ENCODE measurements around the gene PTPN5.
A peak's percentile ranks its signal among the peaks of the same experiment; 100 is the strongest.

PTPN5 gene

DNA sequence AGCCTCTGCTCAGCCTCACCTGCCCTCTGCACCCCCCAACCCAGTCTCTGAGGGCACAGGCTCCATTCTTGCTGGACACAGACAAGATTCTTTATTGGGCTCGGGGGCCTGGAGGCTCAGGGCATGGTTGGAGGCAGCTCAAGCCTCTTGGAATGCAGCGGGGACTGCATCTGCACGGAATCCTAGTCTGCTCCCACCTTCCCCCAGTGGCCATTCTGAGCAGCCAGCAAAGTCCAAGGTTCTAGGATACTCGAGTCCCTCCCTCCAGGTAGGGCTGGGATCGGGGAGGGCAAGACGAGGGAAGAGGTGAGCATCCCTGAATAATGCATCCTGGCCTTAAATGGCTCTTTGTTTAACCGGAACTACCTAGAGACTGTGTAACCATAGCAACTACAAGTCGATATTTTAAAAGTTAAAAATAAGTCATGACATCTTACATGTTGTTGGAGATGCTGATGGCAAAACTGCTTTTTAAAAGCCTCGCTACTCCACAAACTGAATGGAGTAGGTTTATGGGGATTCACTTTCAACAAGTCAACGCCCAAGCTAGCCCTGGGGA, 54.9 kb downstream of the PTPN5 start:
- DNase-seq: no peak

- DNase-seq: no peak
These were observed 58.4 kb downstream of the PTPN5 start for GRCh38 chr11:18733202-18733601.

DNA sequence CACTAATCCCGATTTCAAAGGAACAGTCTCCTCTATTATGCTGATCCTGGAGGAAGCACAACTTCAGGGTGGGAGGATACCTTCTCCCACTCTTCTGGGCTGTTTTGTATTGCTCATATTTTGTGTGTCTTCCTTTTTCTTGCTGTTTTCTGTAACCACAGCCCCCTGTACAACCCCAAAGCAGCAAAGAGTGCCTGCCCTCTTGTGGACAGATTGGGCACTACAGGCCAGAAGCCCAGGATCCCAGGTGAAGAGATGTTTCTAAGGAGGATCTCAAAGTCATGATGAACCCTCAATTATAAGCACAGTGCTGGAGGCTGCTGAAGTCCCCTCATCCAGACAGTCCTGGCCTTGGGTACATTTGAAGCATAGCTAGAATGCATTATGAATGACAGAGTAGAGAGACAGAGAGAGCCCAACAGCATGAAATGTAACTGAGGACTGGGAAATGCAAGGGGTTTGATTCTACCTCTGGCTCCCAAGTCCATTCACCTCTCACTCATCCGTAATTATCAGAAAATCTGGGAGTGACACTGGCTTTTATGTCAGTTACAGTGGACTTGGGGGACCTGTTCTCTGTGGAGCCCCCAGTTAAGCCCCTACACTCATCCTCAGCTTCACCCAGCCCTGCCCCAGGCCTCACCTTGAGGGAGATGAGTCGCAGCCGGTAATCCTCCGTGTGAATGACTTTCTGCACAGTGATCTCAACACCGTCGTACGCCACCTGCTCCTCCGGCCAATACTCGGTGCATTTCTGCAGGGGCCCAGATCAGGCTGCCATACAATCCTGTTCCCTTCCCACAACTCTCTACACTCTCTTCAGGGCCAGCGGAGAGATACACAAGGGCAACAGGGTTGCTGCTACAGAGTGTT, 59.4 kb downstream of the PTPN5 start:
- peak; percentile 69 for DNase-seq

- DNase-seq: no peak
These were observed 60.2 kb downstream of the PTPN5 start for GRCh38 chr11:18731441-18731840.

DNA sequence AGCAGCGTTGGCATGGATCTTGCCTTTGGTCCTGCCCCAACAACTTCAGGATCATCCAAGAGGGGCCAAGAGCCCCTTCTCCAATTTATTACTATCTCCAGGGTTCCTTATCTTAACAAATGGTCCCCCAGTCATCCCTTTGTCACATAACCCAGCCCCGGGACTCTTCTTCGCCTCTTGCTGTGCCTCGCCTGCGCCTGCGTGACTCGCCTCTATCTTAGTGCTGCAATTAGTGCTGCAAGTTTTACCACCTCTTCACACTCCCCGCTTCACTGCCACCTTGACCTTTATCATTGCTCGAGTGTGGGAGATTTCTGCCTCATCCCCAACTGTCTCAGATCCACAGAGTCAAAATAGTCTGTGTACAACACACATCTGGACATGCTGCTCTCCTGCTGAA, 61.6 kb downstream of the PTPN5 start:
- DNase-seq: no peak

- DNase-seq: no peak
These were observed 62.2 kb downstream of the PTPN5 start for GRCh38 chr11:18729426-18729825.

- no peak for DNase-seq
These were observed 62.9 kb downstream of the PTPN5 start for GRCh38 chr11:18728658-18729057.

GRCh38 chr11:18727479-18728236, 63.9 kb downstream of the PTPN5 start:
- peak; percentile 62 for DNase-seq

- DNase-seq: no peak
These were observed 65.6 kb downstream of the PTPN5 start, which contains the start of gene IGSF22 for GRCh38 chr11:18726040-18726439. IGSF22 (minus strand) TSS chr11:18726188; CDS start chr11:18724236, 1,952 bp downstream.

- no peak for DNase-seq
These were observed 67.6 kb downstream of the PTPN5 start for GRCh38 chr11:18723991-18724390.

- no peak for DNase-seq
These were observed 69.3 kb downstream of the PTPN5 start for GRCh38 chr11:18722293-18722637.

DNA sequence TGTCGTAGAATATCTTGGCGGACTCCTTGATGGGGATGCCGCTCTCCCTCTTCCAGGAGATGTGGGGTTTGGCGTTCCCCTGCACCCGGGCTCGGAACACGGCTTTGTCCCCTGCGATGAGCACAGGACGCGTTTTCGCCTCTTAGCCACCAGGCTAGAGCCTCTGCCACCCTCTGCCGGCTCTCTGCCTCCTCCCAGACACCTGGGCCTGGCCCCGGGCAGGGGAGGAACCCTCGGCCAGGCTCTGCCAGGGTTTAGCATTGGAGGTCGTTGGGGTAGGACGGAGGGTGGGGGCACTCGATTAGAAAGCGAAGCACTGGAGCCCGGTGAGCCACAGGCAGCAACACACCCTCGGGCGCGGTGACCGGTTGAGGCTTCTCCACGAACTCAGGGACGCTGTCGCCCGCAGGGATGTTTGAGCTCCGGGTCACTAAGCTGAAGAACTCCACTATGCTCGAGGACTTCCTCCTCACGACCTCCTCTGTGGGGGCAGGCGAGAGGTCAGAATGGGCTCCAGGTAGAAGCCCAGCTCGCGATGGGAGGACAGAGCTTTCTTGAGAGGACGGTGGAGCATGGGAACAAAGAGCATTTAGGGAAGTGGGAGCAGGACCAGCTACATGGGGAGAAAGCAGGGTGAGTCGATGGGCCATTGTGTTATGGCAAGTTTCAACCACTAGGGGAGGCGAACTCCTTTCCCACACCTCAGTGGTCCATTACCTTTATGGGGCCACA, 69.9 kb downstream of the PTPN5 start:
- DNase-seq: peak; percentile 65

DNA sequence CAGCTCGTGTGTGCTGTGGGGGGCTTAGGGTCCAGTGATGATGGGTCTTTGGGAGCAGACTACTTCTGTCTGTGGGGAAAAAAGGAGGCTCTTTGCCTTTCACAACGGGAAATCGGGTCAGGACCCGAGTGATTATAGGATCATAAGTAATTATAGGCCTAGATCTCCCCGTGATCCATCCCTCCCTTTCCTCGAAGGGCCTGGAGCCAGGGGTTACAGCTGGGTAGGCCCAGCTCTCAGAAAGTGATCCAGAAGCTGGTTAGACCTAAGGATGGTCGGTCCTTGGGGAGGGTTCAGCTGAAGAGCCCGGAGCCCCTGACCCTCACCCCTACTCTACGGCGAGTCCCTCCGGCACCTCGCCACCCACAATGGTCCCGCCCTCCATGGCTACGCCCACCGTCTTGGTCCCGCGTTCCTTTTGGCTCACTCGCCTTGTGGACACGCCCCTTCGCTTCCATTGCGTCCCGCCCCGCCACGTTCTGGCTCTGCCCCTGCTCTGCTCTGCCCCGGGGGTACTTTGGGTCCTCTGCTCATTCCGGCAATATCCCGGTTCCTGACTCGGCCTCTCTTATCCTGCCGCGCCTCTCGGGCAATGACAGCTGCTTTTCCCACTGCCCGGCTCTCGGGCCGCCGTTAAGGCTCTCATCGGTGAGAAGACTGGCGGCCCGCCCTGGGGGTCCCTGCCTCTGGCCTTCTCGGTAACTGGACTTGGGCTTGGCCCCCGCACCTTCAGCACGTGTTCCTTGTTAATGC, 70.6 kb downstream of the PTPN5 start:
- peak; percentile 87 for DNase-seq

GRCh38 chr11:18720091-18720807, 71.3 kb downstream of the PTPN5 start:
- DNase-seq: no peak

DNA sequence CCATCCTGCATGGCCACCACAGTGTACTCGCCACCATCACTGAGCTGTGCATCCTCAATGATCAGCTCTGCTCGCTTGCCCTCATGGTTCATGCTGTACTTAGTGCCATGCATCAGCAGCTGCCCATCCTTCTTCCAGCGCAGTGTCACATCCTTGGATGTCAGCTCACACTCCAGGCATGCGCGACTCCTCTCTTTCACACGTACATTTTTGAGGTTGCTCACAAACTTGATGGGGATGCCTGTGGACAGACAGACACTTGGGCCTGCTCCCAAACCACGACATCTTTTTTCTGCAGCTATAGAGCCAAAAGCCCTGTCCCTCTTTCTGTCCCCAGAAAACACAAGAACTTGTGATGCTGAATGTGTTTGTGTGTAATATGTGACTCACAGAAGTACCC, 76.1 kb downstream of the PTPN5 start:
- DNase-seq: no peak

GRCh38 chr11:18714443-18714780, 77.2 kb downstream of the PTPN5 start:
- DNase-seq: no peak

DNA sequence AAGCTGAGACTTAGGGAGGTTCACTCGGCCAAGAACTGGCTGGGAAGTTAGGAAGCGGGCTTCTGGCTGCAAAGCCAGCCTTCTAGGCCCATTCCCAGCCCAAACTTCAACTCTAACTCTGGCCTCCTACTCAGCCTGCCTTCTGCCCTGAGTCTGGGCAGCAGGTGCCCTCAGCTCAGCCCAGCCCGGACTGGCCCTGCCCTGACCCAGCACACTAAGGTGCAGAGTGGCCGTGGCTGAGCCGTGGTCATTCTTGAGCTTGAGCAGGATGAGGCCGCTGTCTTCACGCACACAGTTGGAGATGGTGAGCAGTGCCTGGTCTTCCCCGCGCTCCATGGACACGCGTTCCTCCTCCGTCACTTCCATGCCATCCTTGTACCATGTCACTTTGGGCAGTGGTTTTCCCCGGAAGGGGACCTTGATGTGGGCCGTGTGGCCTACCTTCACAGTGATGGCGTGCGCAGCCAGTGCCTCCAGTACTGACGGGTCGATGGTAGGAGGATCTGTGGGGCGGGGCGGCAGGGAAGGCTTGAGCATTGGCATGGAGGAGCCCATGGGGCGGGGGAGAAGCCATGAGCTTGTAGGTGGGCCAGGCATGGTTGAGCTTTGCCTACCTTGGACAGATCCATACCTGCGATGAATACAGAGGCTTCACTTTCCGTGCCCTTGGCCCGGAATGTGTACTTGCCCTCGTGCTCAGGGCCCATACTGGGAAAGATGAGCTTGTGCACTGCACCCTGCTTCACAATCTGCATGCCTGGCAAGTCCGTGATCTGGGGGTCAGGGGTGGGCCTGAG, 77.8 kb downstream of the PTPN5 start:
- no peak for DNase-seq

GRCh38 chr11:18710545-18710944, 81.1 kb downstream of the PTPN5 start:
- DNase-seq: no peak

DNA sequence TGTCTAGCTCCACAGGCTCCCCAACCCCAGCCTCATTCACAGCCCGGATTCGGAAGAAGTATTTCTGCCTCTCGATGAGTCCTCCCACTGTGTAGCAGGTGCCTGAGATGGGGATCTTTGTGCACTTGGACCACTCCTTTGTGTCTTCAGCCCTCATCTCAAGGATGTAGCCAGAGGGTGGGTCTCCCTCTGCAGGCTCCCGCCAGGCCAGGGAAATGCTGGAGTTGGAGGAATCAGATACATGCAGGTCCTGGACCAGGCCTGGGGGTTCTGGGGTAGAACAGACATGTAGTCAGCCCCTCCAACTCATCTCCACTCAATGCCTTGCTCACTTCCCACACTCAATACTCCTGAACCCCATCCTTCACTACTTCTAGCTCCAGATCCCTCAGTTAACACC, 82.2 kb downstream of the PTPN5 start:
- no peak for DNase-seq

- no peak for DNase-seq
These were observed 83.7 kb downstream of the PTPN5 start for GRCh38 chr11:18707811-18708340.
